ENCODE measurements around the gene PIGU. TPM values are rescaled to one million over a fixed set of nuclear protein-coding genes. Genes with fewer than 3 reads are reported as not detected.

Gene PIGU
- total and polyA plus RNA-seq, 8 donors, result 17.0 to 38.6 (median 30.3) TPM

GRCh38 chr20:34712525-34713192 lies 35.8 kb upstream of the PIGU start:
- peaks cover 0 to 4% of the 10 kb centered on the region in 2 donors for H3K27me3 ChIP-seq
- H3K36me3 ChIP-seq, result peaks cover 0 to 49% of the 10 kb centered on the region in 2 donors
- DNase-seq (no peak), ATAC-seq (no peak)
- TF ChIP-seq CTCF (IDR thresholded peaks at IDR 0.05), result no peak
- intact Hi-C loops (cut with DNase I), result no loop called here
- H3K27ac ChIP-seq, result no peak overlapping the region
- peaks cover 5 to 26% of the 10 kb centered on the region in 2 donors for H3K4me1 ChIP-seq
- H3K4me3 ChIP-seq, result no peak overlapping the region
- no peaks in the 10 kb centered on the region for H3K9me3 ChIP-seq

GRCh38 chr20:34711813-34712430 lies 35.0 kb upstream of the PIGU start:
- TF ChIP-seq CTCF (IDR thresholded peaks at IDR 0.05), result no peak
- intact Hi-C loops (cut with DNase I), result no loop called here
- Histone ChIP-seq H3K9me3 (no peaks in the 10 kb centered on the region), H3K4me1 (peaks cover 5 to 28% of the 10 kb centered on the region in 2 donors), H3K4me3 (no peak overlapping the region), H3K27me3 (peaks cover 0 to 4% of the 10 kb centered on the region in 2 donors), H3K27ac (no peak overlapping the region), H3K36me3 (peaks cover 0 to 41% of the 10 kb centered on the region in 2 donors)
- DNase-seq, result no peak
- no peak for ATAC-seq

GRCh38 chr20:34710861-34711574 lies 34.1 kb upstream of the PIGU start:
- intact Hi-C loops (cut with DNase I), result no loop called here
- Histone ChIP-seq H3K4me1 (peaks cover 5 to 37% of the 10 kb centered on the region in 2 donors), H3K36me3 (peaks cover 0 to 34% of the 10 kb centered on the region in 2 donors), H3K9me3 (no peaks in the 10 kb centered on the region), H3K27me3 (peaks cover 0 to 4% of the 10 kb centered on the region in 2 donors), H3K27ac (no peak overlapping the region), H3K4me3 (no peak overlapping the region)
- ATAC-seq (no peak), DNase-seq (no peak)
- TF ChIP-seq CTCF (IDR thresholded peaks at IDR 0.05), result no peak

- peaks cover 5 to 42% of the 10 kb centered on the region in 2 donors for H3K4me1 ChIP-seq
- no peak for TF ChIP-seq CTCF (IDR thresholded peaks at IDR 0.05)
- H3K9me3 ChIP-seq, result no peaks in the 10 kb centered on the region
- peaks cover 0 to 29% of the 10 kb centered on the region in 2 donors for H3K36me3 ChIP-seq
- no peak for ATAC-seq
- H3K27me3 ChIP-seq, result peaks cover 0 to 4% of the 10 kb centered on the region in 2 donors
- H3K27ac ChIP-seq, result no peak overlapping the region
- intact Hi-C loops (cut with DNase I), result no loop called here
- DNase-seq, result no peak
- peak overlapping the region in 1 of 2 donors; percentile 87 for H3K4me3 ChIP-seq
Observed at GRCh38 chr20:34710568-34710839, 33.6 kb upstream of the PIGU start.
